Keratinocyte (primary cell): Measurements from ENCODE around the gene RAB1B.

Source experiments
- EZH2 ChIP-seq: IDR thresholded peaks from one replicate; pipeline ENCODE4 v1.6.1; 2012; ENCODE audit warnings: inconsistent platforms, mild to moderate bottlenecking, low read length, moderate library complexity
- TF ChIP-seq, protein P1 (sequence below), 3 experiments: IDR thresholded peaks in 1 of 3; conservative IDR thresholded peaks in 1 of 3; optimal IDR thresholded peaks in 1 of 3; 2 replicates in 2 of 3; 3 replicates in 1 of 3; pipeline versions ENCODE3 to v1.5.1; 2011; ENCODE audit warnings: low read length in 3 of 3, mild to moderate bottlenecking in 3 of 3, moderate library complexity in 2 of 3, control low read depth in 1 of 3, inconsistent platforms in 1 of 3; ENCODE audit not compliant: insufficient read depth in 2 of 3; ENCODE audit errors: extremely low read depth in 1 of 3

DNA sequence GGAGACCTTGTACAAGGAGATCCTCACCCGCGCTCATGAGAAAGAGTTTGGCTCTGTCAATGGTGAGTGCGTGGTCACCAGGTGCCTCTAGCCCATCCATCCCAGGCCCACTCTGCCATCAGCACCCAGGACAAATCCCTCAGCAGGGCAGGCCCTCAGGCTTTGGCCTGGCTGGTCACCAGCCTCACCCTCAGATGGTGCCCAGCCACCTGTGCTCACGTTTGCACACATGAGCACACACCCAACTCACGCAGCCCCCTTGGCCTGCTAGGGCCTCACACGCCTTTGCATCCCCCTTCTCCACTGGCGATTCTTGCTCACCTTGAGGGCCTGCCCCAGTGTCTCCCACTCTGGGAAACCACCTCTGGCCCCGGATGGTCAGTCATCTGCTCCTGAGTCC lies 4.1 kb upstream of the RAB1B start:
- TF ChIP-seq, protein P1, sequence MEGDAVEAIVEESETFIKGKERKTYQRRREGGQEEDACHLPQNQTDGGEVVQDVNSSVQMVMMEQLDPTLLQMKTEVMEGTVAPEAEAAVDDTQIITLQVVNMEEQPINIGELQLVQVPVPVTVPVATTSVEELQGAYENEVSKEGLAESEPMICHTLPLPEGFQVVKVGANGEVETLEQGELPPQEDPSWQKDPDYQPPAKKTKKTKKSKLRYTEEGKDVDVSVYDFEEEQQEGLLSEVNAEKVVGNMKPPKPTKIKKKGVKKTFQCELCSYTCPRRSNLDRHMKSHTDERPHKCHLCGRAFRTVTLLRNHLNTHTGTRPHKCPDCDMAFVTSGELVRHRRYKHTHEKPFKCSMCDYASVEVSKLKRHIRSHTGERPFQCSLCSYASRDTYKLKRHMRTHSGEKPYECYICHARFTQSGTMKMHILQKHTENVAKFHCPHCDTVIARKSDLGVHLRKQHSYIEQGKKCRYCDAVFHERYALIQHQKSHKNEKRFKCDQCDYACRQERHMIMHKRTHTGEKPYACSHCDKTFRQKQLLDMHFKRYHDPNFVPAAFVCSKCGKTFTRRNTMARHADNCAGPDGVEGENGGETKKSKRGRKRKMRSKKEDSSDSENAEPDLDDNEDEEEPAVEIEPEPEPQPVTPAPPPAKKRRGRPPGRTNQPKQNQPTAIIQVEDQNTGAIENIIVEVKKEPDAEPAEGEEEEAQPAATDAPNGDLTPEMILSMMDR (optimal IDR thresholded peaks at IDR 0.05 in 1 of 3, IDR thresholded peaks at IDR 0.05 in 1 of 3, conservative IDR thresholded peaks at IDR 0.05 in 1 of 3; ENCODE audit: extremely low read depth in 1 of 3, insufficient read depth in 2 of 3, low read length in 3 of 3): no peak
- TF ChIP-seq EZH2: no peak
